Heart left ventricle (tissue), 16 donors: ENCODE results near the gene MYO7A. TPM values are rescaled to one million over a fixed set of nuclear protein-coding genes. Genes with fewer than 3 reads are reported as not detected.
A peak's percentile ranks its signal among the peaks of the same experiment; 100 is the strongest.

Source experiments
- ATAC-seq, 4 donors: fragments of 200-7000 bp; cut with Tn5 transposase; one replicate each; pipeline ENCODE4 v1.9.1; 2020 to 2022; ENCODE audit warnings: moderate library complexity in 4 of 4, mild to moderate bottlenecking in 3 of 4, moderate number of reproducible peaks in 1 of 4
- DNase-seq, 5 donors: peaks; one replicate each; pipeline ENCODE4 v3.0.0-alpha.2; 2020
- H3K27ac ChIP-seq, 12 donors: fragments of 200-600 bp; sonication (generic) in 4 of 12; one replicate each; pipeline versions ENCODE4 v1.5.0 to v1.8.0; 2016 to 2022; ENCODE audit warnings: mild to moderate bottlenecking in 2 of 12
- H3K27me3 ChIP-seq, 9 donors: fragments of 200-600 bp; sonication (generic) in 2 of 9; one replicate each; pipeline versions ENCODE4 v1.5.1 to v1.8.0; 2016 to 2022; ENCODE audit warnings: mild to moderate bottlenecking in 3 of 9
- H3K36me3 ChIP-seq, 9 donors: fragments of 200-600 bp; sonication (generic) in 2 of 9; one replicate each; pipeline versions ENCODE4 v1.5.0 to v1.8.0; 2018 to 2022; ENCODE audit warnings: mild to moderate bottlenecking in 2 of 9
- H3K4me1 ChIP-seq, 12 donors: fragments of 200-600 bp; sonication (generic) in 4 of 12; one replicate each; pipeline versions ENCODE4 v1.5.0 to v1.8.0; 2016 to 2022; ENCODE audit warnings: mild to moderate bottlenecking in 3 of 12
- H3K4me3 ChIP-seq, 12 donors: fragments of 200-600 bp; sonication (generic) in 4 of 12; one replicate each; pipeline versions ENCODE4 v1.5.0 to v1.8.0; 2017 to 2022; ENCODE audit warnings: mild to moderate bottlenecking in 9 of 12, moderate library complexity in 4 of 12
- H3K9me3 ChIP-seq, 12 donors: fragments of 200-600 bp; sonication (generic) in 4 of 12; one replicate each; pipeline versions ENCODE4 v1.5.0 to v1.8.0; 2016 to 2022; ENCODE audit warnings: mild to moderate bottlenecking in 1 of 12
- POLR2A ChIP-seq, 2 donors: fragments of 450-650 bp; IDR thresholded peaks; one replicate each; pipeline ENCODE4 v1.6.1; 2017; ENCODE audit warnings: antibody characterized with exemption in 2 of 2, mild to moderate bottlenecking in 2 of 2, moderate library complexity in 2 of 2
- WGBS, 4 donors: extraction: QIAGEN DNeasy Blood & Tissue Kit in 2 of 4; methylation state at CpG; one replicate each; pipeline versions ENCODE4 v1.1.5 to v1.1.7; 2013 to 2018; 5-methylcytosine and 5-hydroxymethylcytosine counted together
- intact Hi-C, 10 donors: fragments of 100-400 bp; cut with DNase I; formaldehyde crosslinking; loops; one replicate each; pipeline versions ENCODE4 v1.11.1 to v1.14.2; 2022
- polyA plus RNA-seq, 2 donors: library from polyadenylated mRNA; stranded (reverse); fragments of 200-250 nt; gene quantifications; one replicate each; pipeline ENCODE4 v1.2.3, GENCODE V29; 2013
- total RNA-seq, 9 donors: library from RNA; depleted of rRNA in 2 of 9; stranded (reverse); fragments of >200 nt in 2 of 9; fragmentation: NEBNext Ultra II Directional in 3 of 9; extraction: Animal tissue kit (Norgen Biotek cat#: 25700) in 3 of 9; gene quantifications; one replicate each; pipeline versions ENCODE4 v1.1.0 to v1.2.4, GENCODE V29; 2016 to 2023
- TF ChIP-seq, protein P1 (sequence below), 12 donors: fragments of 200-600 bp; sonication (generic) in 4 of 12; IDR thresholded peaks; one replicate each; pipeline versions ENCODE4 v1.5.0 to v1.8.0; 2018 to 2022; ENCODE audit warnings: antibody characterized with exemption in 12 of 12, mild to moderate bottlenecking in 5 of 12
- donor health status: ischemic (EF 13 %, LVEDD 7.1; RV severe dilation, severe dysfunction).
- donor health status: healthy with polysubstance abuse.
- donor health status: DM: no; HTN: yes; CAD: no.
- donor health status: DM: no; HTN: no; CAD: no.
- donor health status: ischemic (EF 25% LVEDD 6.9; RV normal size, moderate dysfunction).
- donor health status: ischemic (EF 25% LVEDD 5.7; RV mildly dilated, moderate dysfunction).
- donor health status: healthy.
- donor health status: DM: yes; HTN: yes; CAD: no.
- donor health status: ischemic (EF 35%, LVEDD 5.7; RV mildly dilated, moderate dysfunction).
- donor health status: nonischemic (EF 11% LVEDD 7.7; RV severe dilation, severe dysfunction).
- donor health status: DM: yes; HTN: yes; CAD: no.
- donor health status: PGD.
- donor health status: ischemic (EF 29% LVEDD 5.4; RV normal size, mild dysfunction).
- donor health status: nonischemic (EF 23%, LVEDD 6.1; RV moderate dilation, normal function).

Gene MYO7A
- total and polyA plus RNA-seq, 11 donors: 1.0 to 17.1 (median 2.7) TPM

DNA sequence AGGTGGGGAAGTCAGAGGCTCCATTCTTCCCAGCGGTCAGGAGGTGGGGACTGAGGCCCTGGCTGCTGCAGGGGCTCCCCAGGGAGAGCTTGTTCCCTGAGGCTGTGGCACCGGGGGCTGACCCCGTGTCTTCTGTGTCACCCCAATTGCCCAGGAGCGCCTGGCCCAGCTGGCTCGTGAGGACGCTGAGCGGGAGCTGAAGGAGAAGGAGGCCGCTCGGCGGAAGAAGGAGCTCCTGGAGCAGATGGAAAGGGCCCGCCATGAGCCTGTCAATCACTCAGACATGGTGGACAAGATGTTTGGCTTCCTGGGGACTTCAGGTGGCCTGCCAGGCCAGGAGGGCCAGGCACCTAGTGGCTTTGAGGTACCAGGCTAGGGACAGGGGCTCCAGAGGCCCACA is 53.2 kb downstream of the MYO7A start:
- no peak overlapping the region for H3K4me3 ChIP-seq
- no peak for ATAC-seq

DNA sequence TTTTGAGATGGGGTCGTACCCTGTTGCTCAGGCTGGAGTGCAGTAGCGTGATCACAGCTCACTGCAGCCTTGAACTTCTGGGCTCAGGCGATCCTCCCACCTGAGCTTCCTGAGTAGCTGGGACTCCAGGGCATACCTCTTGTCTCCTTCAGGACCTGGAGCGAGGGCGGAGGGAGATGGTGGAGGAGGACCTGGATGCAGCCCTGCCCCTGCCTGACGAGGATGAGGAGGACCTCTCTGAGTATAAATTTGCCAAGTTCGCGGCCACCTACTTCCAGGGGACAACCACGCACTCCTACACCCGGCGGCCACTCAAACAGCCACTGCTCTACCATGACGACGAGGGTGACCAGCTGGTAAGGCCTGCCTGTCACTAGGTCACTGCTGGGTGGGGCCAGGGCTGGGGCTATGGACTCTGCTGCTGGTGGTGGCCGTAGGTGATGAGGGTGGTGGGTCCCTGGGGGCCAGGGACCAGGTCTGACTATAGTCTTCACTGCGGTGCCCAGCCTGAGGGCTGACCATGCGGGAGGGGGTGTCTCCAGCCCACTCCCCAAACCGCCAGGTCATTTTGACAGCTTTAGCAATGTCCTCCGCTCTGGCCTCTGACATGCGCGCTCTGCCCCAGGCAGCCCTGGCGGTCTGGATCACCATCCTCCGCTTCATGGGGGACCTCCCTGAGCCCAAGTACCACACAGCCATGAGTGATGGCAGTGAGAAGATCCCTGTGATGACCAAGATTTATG is 53.9 kb downstream of the MYO7A start:
- no peaks in the 10 kb centered on the region for H3K9me3 ChIP-seq
- intact Hi-C loops: loop anchor here in 2 of 10 donors (2.0 to 10.0 kb wide), 2 partner anchors 53 to 257 kb away; partner anchors contain the start of gene MYO7A (in 1 of the 2)
- WGBS, 4 donors: 88 to 91% (median 89%) methylated on average over 16 to 22 of the region's 22 CpGs
- H3K27ac ChIP-seq: no peak overlapping the region
- peaks cover 0 to 6% (median 0%) of the 10 kb centered on the region in 12 donors for H3K4me1 ChIP-seq
- no peak for TF ChIP-seq POLR2A (IDR thresholded peaks at IDR 0.05)
- TF ChIP-seq, protein P1, sequence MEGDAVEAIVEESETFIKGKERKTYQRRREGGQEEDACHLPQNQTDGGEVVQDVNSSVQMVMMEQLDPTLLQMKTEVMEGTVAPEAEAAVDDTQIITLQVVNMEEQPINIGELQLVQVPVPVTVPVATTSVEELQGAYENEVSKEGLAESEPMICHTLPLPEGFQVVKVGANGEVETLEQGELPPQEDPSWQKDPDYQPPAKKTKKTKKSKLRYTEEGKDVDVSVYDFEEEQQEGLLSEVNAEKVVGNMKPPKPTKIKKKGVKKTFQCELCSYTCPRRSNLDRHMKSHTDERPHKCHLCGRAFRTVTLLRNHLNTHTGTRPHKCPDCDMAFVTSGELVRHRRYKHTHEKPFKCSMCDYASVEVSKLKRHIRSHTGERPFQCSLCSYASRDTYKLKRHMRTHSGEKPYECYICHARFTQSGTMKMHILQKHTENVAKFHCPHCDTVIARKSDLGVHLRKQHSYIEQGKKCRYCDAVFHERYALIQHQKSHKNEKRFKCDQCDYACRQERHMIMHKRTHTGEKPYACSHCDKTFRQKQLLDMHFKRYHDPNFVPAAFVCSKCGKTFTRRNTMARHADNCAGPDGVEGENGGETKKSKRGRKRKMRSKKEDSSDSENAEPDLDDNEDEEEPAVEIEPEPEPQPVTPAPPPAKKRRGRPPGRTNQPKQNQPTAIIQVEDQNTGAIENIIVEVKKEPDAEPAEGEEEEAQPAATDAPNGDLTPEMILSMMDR (IDR thresholded peaks at IDR 0.05): no peak
- H3K36me3 ChIP-seq: peaks cover 0 to 9% (median 0%) of the 10 kb centered on the region in 9 donors
- no peaks in the 10 kb centered on the region for H3K27me3 ChIP-seq
- DNase-seq (peak in 1 of 5 donors; percentile 40), ATAC-seq (no peak)
- H3K4me3 ChIP-seq: no peak overlapping the region

More for the DNA sequence above, 53.2 kb downstream of the MYO7A start:
- 88 to 95% (median 93%) methylated on average over 11 of the region's 11 CpGs for WGBS, 4 donors
- Histone ChIP-seq H3K27me3 (no peaks in the 10 kb centered on the region), H3K27ac (no peak overlapping the region), H3K36me3 (peaks cover 0 to 9% (median 0%) of the 10 kb centered on the region in 9 donors), H3K9me3 (no peaks in the 10 kb centered on the region), H3K4me1 (peaks cover 0 to 6% (median 0%) of the 10 kb centered on the region in 12 donors)
- intact Hi-C loops: loop anchor here in 2 of 10 donors (2.0 to 10.0 kb wide), 2 partner anchors 52 to 256 kb away; partner anchors contain the start of gene MYO7A (in 1 of the 2)
- no peak for TF ChIP-seq POLR2A (IDR thresholded peaks at IDR 0.05)
- TF ChIP-seq, protein P1 (IDR thresholded peaks at IDR 0.05): no peak
- peak in 1 of 5 donors; percentile 48 for DNase-seq

DNA sequence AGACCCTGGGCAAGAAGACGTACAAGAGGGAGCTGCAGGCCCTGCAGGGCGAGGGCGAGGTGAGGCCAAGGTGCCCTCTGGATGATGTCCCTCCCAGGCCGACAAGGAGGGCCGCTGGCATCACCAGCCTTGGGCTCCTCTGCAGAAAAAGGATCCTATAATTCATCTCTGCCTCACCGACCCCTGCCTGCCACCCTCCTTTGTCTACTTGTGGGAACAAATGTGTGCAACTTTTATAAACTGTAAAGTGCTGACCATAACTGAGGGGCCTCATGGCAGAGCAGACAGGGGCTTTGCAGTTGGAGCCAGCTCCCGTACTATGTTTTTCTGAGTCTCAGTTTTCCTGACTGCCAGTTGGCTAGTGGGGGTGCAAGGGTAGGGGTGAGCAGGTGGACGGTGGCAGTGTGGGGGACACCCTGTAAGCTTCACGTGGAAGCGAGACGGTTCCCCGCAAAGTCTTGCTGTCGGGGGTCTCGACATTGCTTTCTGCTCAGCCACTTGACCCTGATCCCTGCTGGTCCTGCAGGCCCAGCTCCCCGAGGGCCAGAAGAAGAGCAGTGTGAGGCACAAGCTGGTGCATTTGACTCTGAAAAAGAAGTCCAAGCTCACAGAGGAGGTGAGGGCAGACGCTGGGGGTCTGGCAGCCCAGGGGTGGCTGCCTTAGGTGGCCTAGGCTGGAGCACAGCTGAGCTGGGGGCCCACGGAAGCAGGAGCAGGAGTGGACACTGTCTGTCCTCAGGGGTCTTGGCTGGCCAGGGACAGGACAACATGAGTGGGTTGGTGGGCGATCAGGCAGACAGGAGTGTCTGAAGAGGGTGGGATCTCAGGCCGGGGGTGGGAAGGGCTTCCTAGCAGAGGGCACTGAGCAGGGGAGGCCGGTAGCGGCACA is 54.7 kb downstream of the MYO7A start:
- 90 to 92% (median 90%) methylated on average over 21 of the region's 21 CpGs for WGBS, 4 donors
- no peak overlapping the region for H3K27ac ChIP-seq
- H3K4me3 ChIP-seq: no peak overlapping the region
- no peaks in the 10 kb centered on the region for H3K27me3 ChIP-seq
- H3K36me3 ChIP-seq: peaks cover 0 to 9% (median 0%) of the 10 kb centered on the region in 9 donors
- TF ChIP-seq POLR2A (IDR thresholded peaks at IDR 0.05): no peak
- TF ChIP-seq, protein P1 (IDR thresholded peaks at IDR 0.05): no peak
- H3K9me3 ChIP-seq: no peaks in the 10 kb centered on the region
- no peak for ATAC-seq
- peak in 1 of 5 donors; percentile 37 for DNase-seq
- intact Hi-C loops: loop anchor here in 1 of 10 donors (10.0 kb wide), 1 partner anchor 258 kb away; no protein-coding TSS in a partner anchor
- peaks cover 0 to 6% (median 0%) of the 10 kb centered on the region in 12 donors for H3K4me1 ChIP-seq
